Uterus (tissue), 4 donors: ENCODE measurements around the gene COX10. TPM values are rescaled to one million over a fixed set of nuclear protein-coding genes. Genes with fewer than 3 reads are reported as not detected.

Experiments
- DNase-seq, 2 donors: peaks; one replicate each; pipeline ENCODE4 v3.0.0-alpha.2; 2019 to 2020
- H3K27ac ChIP-seq, 2 donors: fragments of 200-600 bp; sonication (generic); 1 replicate in 1 of 2; 2 replicates in 1 of 2; pipeline ENCODE4 v1.5.1; 2016 to 2018
- H3K27me3 ChIP-seq, 2 donors: fragments of 200-600 bp; sonication (generic); one replicate each; pipeline ENCODE4 v1.5.1; 2018 to 2019; ENCODE audit warnings: control low read depth in 1 of 2
- H3K36me3 ChIP-seq, 2 donors: fragments of 200-600 bp; sonication (generic); one replicate each; pipeline ENCODE4 v1.5.1; 2019; ENCODE audit warnings: control low read depth in 1 of 2
- H3K4me1 ChIP-seq, 2 donors: fragments of 200-600 bp; sonication (generic); one replicate each; pipeline ENCODE4 v1.5.1; 2018 to 2019; ENCODE audit warnings: control low read depth in 1 of 2
- H3K4me3 ChIP-seq, 2 donors: fragments of 200-600 bp; sonication (generic); 1 replicate in 1 of 2; 2 replicates in 1 of 2; pipeline ENCODE4 v1.5.1; 2018 to 2019; ENCODE audit warnings: mild to moderate bottlenecking in 1 of 2
- H3K9me3 ChIP-seq, 2 donors: fragments of 200-600 bp; sonication (generic); one replicate each; pipeline ENCODE4 v1.5.1; 2019; ENCODE audit warnings: control low read depth in 1 of 2
- POLR2A ChIP-seq, 2 donors: fragments of 450-650 bp; IDR thresholded peaks; one replicate each; pipeline ENCODE4 v1.6.1; 2016; ENCODE audit warnings: antibody characterized with exemption in 2 of 2, mild to moderate bottlenecking in 1 of 2, moderate library complexity in 1 of 2
- intact Hi-C: fragments of 100-400 bp; cut with DNase I; formaldehyde crosslinking; loops from one replicate; pipeline ENCODE4 v1.15.1; 2023; ENCODE audit warnings: low total_unique reads
- total RNA-seq, 4 donors: library from RNA; depleted of rRNA in 3 of 4; stranded (reverse); fragments of >200 nt in 3 of 4; gene quantifications; one replicate each; pipeline versions ENCODE4 v1.1.0 to v1.2.4, GENCODE V29; 2014 to 2023
- TF ChIP-seq, protein P1 (sequence below), 4 experiments: fragments of 200-600 bp in 2 of 4; fragments of 450-650 bp in 2 of 4; sonication (generic) in 2 of 4; IDR thresholded peaks; one replicate each; pipeline ENCODE4 v1.5.1; 2016 to 2019; ENCODE audit warnings: antibody characterized with exemption in 4 of 4, mild to moderate bottlenecking in 2 of 4, moderate library complexity in 1 of 4
- donor health status: DM: yes; HTN: yes; CAD: no.

The COX10 gene
- total RNA-seq, 4 donors from 2014 or later, result 3.2 to 23.4 (median 10.9) TPM

DNA sequence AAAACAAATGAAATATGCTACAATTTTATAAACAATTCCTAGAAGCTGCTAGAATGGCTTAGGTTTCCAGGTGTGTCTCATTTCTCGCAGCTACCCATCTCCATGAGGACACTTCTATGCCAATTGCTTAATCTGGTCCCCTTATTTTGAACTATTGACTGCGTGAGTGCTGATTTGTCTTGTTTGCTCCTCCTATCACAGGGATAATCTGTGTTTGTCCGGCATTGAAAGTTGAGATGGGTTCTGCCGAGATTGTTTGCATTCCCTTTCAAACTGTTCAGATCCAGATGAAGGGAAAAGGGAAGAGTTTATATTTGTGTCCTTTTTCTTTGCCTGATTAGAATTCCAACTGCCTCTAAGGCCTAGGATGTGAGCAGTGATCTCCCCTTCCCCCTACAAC is 21.7 kb upstream of the COX10 start:
- Histone ChIP-seq H3K9me3 (no peaks in the 10 kb centered on the region), H3K4me1 (no peaks in the 10 kb centered on the region), H3K27ac (no peak overlapping the region), H3K27me3 (no peaks in the 10 kb centered on the region), H3K36me3 (no peaks in the 10 kb centered on the region), H3K4me3 (no peak overlapping the region)
- no peak for DNase-seq
- TF ChIP-seq POLR2A (IDR thresholded peaks at IDR 0.05), result no peak
- TF ChIP-seq, protein P1, sequence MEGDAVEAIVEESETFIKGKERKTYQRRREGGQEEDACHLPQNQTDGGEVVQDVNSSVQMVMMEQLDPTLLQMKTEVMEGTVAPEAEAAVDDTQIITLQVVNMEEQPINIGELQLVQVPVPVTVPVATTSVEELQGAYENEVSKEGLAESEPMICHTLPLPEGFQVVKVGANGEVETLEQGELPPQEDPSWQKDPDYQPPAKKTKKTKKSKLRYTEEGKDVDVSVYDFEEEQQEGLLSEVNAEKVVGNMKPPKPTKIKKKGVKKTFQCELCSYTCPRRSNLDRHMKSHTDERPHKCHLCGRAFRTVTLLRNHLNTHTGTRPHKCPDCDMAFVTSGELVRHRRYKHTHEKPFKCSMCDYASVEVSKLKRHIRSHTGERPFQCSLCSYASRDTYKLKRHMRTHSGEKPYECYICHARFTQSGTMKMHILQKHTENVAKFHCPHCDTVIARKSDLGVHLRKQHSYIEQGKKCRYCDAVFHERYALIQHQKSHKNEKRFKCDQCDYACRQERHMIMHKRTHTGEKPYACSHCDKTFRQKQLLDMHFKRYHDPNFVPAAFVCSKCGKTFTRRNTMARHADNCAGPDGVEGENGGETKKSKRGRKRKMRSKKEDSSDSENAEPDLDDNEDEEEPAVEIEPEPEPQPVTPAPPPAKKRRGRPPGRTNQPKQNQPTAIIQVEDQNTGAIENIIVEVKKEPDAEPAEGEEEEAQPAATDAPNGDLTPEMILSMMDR (IDR thresholded peaks at IDR 0.05), result no peak
- intact Hi-C loops, result no loop called here

DNA sequence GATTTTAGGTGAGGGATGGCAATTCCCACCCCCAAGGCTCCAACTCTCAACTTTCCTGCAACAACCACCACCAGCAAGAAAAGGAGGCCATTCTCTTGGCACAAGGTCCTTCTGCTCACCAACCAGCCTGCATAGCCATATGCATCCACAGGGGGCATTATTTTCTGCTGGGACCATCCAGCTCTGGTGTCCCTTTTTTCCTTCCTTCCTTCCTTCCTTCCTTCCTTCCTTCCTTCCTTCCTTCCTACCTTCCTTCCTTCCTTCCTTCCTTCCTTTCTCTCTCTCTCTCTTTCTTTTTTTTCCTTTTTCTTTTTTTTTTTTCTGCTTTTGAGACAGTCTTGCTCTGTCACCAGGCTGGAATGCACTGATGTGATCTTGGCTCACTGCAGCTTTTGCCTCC is 21.1 kb upstream of the COX10 start:
- TF ChIP-seq, protein P1 (IDR thresholded peaks at IDR 0.05), result no peak
- no peak for TF ChIP-seq POLR2A (IDR thresholded peaks at IDR 0.05)
- Histone ChIP-seq H3K9me3 (no peaks in the 10 kb centered on the region), H3K27ac (no peak overlapping the region), H3K4me3 (no peak overlapping the region), H3K4me1 (no peaks in the 10 kb centered on the region), H3K36me3 (no peaks in the 10 kb centered on the region), H3K27me3 (no peaks in the 10 kb centered on the region)
- DNase-seq, result no peak
- intact Hi-C loops, result no loop called here

DNA sequence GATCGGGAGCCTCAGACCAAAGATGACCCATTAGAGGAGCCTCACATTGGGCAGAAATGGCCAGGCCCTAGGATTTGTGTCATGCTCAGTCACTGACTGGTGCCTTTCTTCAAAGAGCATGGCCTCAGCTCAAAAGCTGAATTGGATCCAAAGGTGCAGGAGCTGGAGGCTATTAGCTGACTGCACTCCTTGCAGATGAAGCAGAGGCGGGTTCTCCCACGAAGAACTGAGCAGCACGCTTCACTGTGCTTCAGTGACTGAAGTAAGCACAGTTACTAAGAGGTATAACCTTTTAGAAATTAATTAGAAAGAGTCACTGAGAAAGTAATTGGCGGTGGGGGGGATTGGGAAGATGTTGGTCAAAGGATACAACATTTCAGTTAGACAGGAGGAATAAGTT is 18.7 kb upstream of the COX10 start:
- Histone ChIP-seq H3K4me1 (no peaks in the 10 kb centered on the region), H3K36me3 (no peaks in the 10 kb centered on the region), H3K27me3 (no peaks in the 10 kb centered on the region), H3K4me3 (no peak overlapping the region), H3K27ac (no peak overlapping the region), H3K9me3 (no peaks in the 10 kb centered on the region)
- TF ChIP-seq, protein P1 (IDR thresholded peaks at IDR 0.05), result no peak
- no peak for TF ChIP-seq POLR2A (IDR thresholded peaks at IDR 0.05)
- intact Hi-C loops, result no loop called here
- no peak for DNase-seq

DNA sequence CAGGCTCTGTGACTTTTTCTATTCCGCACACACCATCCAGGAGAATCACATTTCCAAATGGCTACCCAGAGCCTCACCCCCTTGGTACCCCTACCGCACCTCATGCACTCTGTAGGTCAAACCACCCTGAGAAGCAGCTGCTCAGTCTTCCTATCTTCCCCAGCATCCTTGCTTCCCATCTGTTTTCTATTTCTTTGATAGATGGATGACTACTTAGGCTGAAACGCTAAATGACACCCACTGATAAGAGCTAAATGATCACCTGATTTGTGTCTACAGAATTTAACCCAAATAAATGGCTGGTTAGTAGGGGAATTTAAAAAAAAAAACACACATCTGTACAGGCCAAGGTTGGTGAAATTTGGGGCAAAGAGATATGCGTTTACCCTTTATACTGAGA is 17.6 kb upstream of the COX10 start:
- Histone ChIP-seq H3K9me3 (no peaks in the 10 kb centered on the region), H3K4me1 (no peaks in the 10 kb centered on the region), H3K4me3 (no peak overlapping the region), H3K27ac (no peak overlapping the region), H3K27me3 (no peaks in the 10 kb centered on the region), H3K36me3 (no peaks in the 10 kb centered on the region)
- no peak for TF ChIP-seq POLR2A (IDR thresholded peaks at IDR 0.05)
- TF ChIP-seq, protein P1 (IDR thresholded peaks at IDR 0.05), result no peak
- intact Hi-C loops, result no loop called here
- no peak for DNase-seq

DNA sequence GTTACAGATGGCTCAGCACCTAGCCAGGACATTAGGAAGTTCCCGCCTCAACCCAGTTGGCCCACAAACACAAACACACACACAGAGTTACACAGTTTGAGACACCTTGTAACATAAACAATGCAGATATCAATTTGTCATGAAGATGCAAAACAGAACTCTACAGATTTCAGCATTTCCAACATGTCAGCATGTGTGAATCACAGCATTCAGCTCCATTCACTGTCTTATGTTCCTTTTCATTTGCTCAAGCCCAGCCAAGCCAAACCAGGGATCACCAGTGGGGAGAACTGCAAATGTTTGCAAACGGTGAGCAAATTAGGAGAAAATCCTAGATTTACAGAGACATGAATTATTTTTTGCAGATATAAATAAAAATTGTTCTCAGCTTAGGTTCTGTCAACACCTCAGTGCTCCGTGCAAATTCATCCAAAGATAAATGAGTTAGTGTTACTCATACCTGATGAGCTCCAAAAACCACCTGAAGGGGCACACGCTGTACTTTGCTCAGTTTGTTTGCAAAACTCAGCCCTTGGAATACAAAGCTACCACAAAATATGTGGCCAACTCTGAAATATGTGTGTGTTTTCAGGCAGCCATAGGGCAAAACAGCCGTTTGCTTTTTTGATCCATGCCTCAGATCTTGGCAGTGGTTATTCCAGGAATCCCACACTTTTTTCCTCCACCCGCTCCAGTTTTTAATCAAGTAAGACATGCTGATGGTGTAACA is 16.3 kb upstream of the COX10 start:
- intact Hi-C loops, result no loop called here
- no peak for DNase-seq
- no peak overlapping the region for H3K4me3 ChIP-seq
- H3K4me1 ChIP-seq, result no peaks in the 10 kb centered on the region
- no peak for TF ChIP-seq POLR2A (IDR thresholded peaks at IDR 0.05)
- TF ChIP-seq, protein P1 (IDR thresholded peaks at IDR 0.05), result no peak
- no peak overlapping the region for H3K27ac ChIP-seq
- H3K27me3 ChIP-seq, result no peaks in the 10 kb centered on the region
- no peaks in the 10 kb centered on the region for H3K36me3 ChIP-seq
- H3K9me3 ChIP-seq, result no peaks in the 10 kb centered on the region
